BE2C (cell line): ENCODE measurements around the gene ADCY1.

Experiments
- DNase-seq: peaks from one replicate; pipeline ENCODE4 v3.0.0-alpha.2; 2020
- H3K27me3 ChIP-seq: fragments of 250-450 bp; sonication (Bioruptor Pico); 2 replicates; pipeline ENCODE4 v1.5.1; 2020; ENCODE audit warnings: mild to moderate bottlenecking
- H3K36me3 ChIP-seq: fragments of 250-450 bp; sonication (Bioruptor Pico); 2 replicates; pipeline ENCODE4 v1.5.1; 2020; ENCODE audit warnings: mild to moderate bottlenecking
- H3K4me1 ChIP-seq: fragments of 250-450 bp; sonication (Bioruptor Pico); 2 replicates; pipeline ENCODE4 v1.5.1; 2020
- H3K4me3 ChIP-seq: 2 replicates; pipeline ENCODE4 v1.5.1; 2011; ENCODE audit warnings: low read depth, low read length
- H3K9me3 ChIP-seq: fragments of 250-450 bp; sonication (Bioruptor Pico); 2 replicates; pipeline ENCODE4 v1.5.1; 2020
- TF ChIP-seq, protein P1 (sequence below): IDR thresholded peaks from 2 replicates; pipeline ENCODE4 v1.5.1; 2012; ENCODE audit warnings: mild to moderate bottlenecking, low read depth, low read length

ADCY1 gene

DNA sequence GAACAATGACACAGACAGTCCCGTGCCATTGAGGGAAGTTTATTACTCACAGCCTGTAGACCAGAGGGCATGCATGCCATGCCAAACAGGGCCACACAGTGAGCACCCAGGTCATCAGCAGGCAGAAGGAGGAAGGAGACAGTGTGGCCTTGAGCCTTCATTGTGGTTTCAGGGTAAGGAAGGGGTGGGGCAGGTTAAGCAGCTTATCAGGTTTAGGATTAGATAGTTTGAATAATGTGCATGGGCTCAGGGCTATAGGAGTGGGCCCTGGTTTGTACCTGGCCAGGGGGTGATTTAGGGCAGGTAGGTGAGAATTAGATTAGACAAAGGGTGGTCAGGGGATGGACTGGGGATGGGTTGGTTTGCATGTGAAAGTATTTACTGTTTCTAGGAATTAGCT is 67.9 kb downstream of the ADCY1 start:
- Histone ChIP-seq H3K36me3 (no peaks in the 10 kb centered on the region), H3K4me1 (no peaks in the 10 kb centered on the region), H3K9me3 (no peaks in the 10 kb centered on the region), H3K4me3 (no peak overlapping the region), H3K27me3 (no peaks in the 10 kb centered on the region)
- TF ChIP-seq, protein P1, sequence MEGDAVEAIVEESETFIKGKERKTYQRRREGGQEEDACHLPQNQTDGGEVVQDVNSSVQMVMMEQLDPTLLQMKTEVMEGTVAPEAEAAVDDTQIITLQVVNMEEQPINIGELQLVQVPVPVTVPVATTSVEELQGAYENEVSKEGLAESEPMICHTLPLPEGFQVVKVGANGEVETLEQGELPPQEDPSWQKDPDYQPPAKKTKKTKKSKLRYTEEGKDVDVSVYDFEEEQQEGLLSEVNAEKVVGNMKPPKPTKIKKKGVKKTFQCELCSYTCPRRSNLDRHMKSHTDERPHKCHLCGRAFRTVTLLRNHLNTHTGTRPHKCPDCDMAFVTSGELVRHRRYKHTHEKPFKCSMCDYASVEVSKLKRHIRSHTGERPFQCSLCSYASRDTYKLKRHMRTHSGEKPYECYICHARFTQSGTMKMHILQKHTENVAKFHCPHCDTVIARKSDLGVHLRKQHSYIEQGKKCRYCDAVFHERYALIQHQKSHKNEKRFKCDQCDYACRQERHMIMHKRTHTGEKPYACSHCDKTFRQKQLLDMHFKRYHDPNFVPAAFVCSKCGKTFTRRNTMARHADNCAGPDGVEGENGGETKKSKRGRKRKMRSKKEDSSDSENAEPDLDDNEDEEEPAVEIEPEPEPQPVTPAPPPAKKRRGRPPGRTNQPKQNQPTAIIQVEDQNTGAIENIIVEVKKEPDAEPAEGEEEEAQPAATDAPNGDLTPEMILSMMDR, result no peak
- DNase-seq, result no peak

DNA sequence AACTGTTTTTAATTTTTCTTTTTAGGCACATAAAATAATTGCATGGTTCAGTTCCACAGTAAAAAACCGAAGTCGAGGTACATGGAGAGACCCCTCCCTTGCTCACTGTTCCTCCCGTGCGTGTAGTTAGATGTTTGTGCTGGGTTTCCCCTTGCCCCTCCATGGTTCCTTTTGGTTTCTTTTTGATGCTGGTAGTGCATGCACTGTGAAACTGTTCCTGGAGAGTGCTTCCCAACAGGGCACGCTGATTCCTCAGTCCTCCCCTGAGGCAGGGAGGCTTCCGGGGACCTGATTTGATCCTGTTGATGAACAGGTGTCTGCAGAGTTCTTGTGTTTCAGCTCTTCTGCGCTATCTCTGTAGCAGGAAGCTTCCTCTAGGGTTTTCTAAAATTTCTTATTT is 69.5 kb downstream of the ADCY1 start:
- Histone ChIP-seq H3K9me3 (no peaks in the 10 kb centered on the region), H3K4me1 (no peaks in the 10 kb centered on the region), H3K4me3 (no peak overlapping the region), H3K36me3 (no peaks in the 10 kb centered on the region), H3K27me3 (no peaks in the 10 kb centered on the region)
- TF ChIP-seq, protein P1, result no peak
- no peak for DNase-seq

DNA sequence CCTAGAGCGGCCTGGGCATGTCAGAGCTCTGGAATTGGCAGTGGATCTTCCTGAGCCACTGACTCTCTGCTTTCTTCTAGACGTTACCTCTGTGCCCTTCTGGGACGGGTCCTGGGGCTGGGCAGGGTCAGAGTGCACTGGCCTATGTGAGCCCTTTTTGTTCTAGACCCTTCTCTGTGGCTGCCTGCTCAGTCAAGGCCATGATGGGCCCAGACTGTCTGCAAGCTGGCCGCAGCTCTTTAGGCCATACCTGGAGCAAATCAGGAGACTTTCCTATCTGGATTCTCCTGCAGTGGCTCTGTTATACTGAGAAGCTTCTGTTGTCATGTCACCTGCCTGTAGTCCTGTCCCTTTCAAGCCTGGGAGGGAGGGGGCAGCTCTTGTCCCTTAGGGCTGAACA is 70.1 kb downstream of the ADCY1 start:
- Histone ChIP-seq H3K36me3 (no peaks in the 10 kb centered on the region), H3K4me1 (no peaks in the 10 kb centered on the region), H3K4me3 (no peak overlapping the region), H3K9me3 (no peaks in the 10 kb centered on the region), H3K27me3 (no peaks in the 10 kb centered on the region)
- DNase-seq, result no peak
- TF ChIP-seq, protein P1, result no peak

DNA sequence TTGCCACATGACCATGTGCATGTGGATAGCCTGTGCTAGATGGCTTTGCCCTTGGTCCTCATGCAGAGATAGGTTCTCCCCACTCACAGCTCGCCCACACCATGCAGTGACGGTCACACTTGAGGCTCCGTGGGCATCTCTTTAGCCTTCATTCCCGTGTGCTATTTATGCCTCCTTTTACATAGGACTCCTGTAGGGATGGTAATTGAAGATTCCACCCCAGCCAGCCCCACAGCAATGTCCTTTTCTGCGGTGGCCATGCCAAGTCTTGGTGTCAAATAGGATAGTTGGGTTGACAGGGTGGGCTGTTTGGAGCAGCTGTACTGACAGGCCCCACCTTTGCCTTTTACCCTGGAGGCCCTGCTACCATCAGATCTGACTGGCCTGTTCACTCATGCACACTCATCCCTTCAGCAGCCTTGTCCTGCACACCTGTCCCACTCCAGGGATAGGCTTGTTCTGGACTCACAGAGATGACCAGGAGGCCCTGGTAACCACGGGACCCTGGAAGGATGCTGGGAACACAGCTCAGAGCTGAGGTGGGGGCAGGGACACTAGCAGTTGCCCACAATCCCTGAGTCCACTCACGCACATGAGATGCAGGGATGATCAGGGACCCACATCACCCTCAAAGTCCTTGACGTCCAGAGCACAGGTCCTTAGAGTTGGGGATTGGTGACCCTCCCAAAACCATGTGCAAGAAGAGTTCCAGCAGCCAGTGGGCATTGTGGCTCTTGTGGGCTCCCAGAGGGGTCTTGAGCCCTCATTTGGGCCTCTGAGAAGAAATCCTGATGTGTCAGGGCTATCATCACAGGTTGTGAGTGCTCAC is 71.2 kb downstream of the ADCY1 start:
- Histone ChIP-seq H3K4me1 (no peaks in the 10 kb centered on the region), H3K4me3 (no peak overlapping the region), H3K9me3 (no peaks in the 10 kb centered on the region), H3K36me3 (no peaks in the 10 kb centered on the region), H3K27me3 (no peaks in the 10 kb centered on the region)
- DNase-seq, result no peak
- TF ChIP-seq, protein P1, result no peak

DNA sequence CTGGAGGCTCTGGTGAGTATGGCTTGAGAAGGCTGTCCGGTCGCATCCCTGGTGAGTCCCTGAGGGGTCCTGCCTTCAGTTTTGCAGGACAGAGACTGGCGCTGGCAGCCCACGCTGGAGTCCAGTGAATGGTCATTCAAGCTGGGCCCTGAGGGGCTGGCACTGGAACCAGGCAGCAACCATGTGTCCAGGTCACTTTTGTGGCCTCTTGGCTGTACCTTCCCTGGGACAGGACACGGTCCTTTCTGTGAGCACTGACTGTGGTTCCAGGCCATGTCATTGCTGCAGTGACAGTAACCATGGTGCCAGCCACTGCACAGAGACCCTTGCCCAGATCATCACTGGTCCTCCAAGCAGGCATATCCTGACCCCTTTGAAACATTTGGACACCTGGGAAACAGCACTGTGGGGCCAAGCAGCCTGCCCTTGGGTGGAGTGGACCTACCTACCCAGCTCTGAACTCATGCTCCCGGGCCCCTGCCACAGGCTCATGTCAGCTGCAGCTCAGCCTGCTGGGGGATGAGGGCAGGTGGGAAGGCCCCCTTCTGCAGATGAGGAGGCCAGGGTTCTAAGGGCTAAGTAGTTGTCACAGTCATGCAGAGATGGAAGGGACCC is 72.1 kb downstream of the ADCY1 start:
- DNase-seq, result no peak
- TF ChIP-seq, protein P1, result no peak
- no peaks in the 10 kb centered on the region for H3K4me1 ChIP-seq

More for the DNA sequence above, 72.1 kb downstream of the ADCY1 start:
- H3K27me3 ChIP-seq, result no peaks in the 10 kb centered on the region
- no peaks in the 10 kb centered on the region for H3K36me3 ChIP-seq
- no peaks in the 10 kb centered on the region for H3K9me3 ChIP-seq
- H3K4me3 ChIP-seq, result no peak overlapping the region
